Effector memory CD8-positive, alpha-beta T cell (primary cell): ENCODE measurements around the gene TM9SF3.

ENCODE experiments used
- ATAC-seq: fragments of 150-1000 bp; cut with Tn5 transposase; replicated peaks from 2 replicates; pipeline ENCODE4 v1.10.0; 2021; ENCODE audit warnings: mild to moderate bottlenecking, moderate library complexity
- DNase-seq, 3 experiments: peaks; one replicate each; pipeline ENCODE4 v3.0.0; 2021
- H3K27ac Mint-ChIP-seq, 2 donors: one replicate each; pipeline ENCODE4 v1.8.0; 2022; ENCODE audit warnings: mild to moderate bottlenecking in 2 of 2, mixed read lengths in 2 of 2, moderate library complexity in 2 of 2
- H3K27me3 Mint-ChIP-seq, 2 donors: one replicate each; pipeline ENCODE4 v1.8.0; 2022; ENCODE audit warnings: mixed read lengths in 2 of 2
- H3K36me3 Mint-ChIP-seq: one replicate; pipeline ENCODE4 v1.8.0; 2022; ENCODE audit warnings: mild to moderate bottlenecking, moderate library complexity, mixed read lengths; ENCODE audit not compliant: insufficient read depth
- H3K4me1 Mint-ChIP-seq, 2 donors: one replicate each; pipeline ENCODE4 v1.8.0; 2022; ENCODE audit warnings: low read depth in 2 of 2, mixed read lengths in 2 of 2
- H3K4me3 Mint-ChIP-seq, 2 donors: one replicate each; pipeline ENCODE4 v1.8.0; 2022; ENCODE audit warnings: mild to moderate bottlenecking in 2 of 2, mixed read lengths in 2 of 2, moderate library complexity in 2 of 2
- H3K9me3 Mint-ChIP-seq, 2 donors: one replicate each; pipeline ENCODE4 v1.8.0; 2022; ENCODE audit warnings: mixed read lengths in 2 of 2

TM9SF3 gene

DNA sequence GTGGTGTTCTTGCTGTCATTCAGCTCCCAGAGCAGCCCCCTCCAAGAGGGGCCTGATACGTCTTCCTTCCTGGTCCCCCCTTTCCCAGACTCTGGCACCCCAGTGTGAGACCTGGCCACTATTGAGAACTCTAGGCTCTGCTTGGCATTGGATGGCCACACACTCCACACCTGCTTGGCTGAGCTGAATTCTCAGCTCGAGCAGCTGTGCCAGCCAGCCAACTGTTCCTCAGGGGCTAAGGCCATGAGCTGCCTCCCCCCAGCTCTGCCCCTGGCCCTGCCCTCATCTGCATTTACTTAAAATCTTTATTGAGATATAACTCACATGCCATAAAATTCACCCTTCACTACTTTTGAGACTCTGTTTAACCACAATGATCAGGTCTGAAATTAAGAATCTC lies 79.8 kb downstream of the TM9SF3 start:
- Mint-ChIP-seq H3K4me1 (peaks cover under 1 to 2% of the 10 kb centered on the region in 2 donors), H3K4me3 (no peak overlapping the region), H3K27me3 (peaks cover 12 to 14% of the 10 kb centered on the region in 2 donors), H3K9me3 (no peaks in the 10 kb centered on the region), H3K27ac (no peak overlapping the region), H3K36me3 (no peaks in the 10 kb centered on the region)
- no peak for ATAC-seq
- no peak for DNase-seq

GRCh38 chr10:96505150-96506136 lies 81.4 kb downstream of the TM9SF3 start:
- H3K27ac Mint-ChIP-seq, result no peak overlapping the region
- ATAC-seq (no peak), DNase-seq (no peak)
- no peaks in the 10 kb centered on the region for H3K9me3 Mint-ChIP-seq
- H3K4me1 Mint-ChIP-seq, result no peaks in the 10 kb centered on the region
- H3K36me3 Mint-ChIP-seq, result no peaks in the 10 kb centered on the region
- H3K4me3 Mint-ChIP-seq, result no peak overlapping the region
- H3K27me3 Mint-ChIP-seq, result peaks cover 16% of the 10 kb centered on the region in 2 donors

DNA sequence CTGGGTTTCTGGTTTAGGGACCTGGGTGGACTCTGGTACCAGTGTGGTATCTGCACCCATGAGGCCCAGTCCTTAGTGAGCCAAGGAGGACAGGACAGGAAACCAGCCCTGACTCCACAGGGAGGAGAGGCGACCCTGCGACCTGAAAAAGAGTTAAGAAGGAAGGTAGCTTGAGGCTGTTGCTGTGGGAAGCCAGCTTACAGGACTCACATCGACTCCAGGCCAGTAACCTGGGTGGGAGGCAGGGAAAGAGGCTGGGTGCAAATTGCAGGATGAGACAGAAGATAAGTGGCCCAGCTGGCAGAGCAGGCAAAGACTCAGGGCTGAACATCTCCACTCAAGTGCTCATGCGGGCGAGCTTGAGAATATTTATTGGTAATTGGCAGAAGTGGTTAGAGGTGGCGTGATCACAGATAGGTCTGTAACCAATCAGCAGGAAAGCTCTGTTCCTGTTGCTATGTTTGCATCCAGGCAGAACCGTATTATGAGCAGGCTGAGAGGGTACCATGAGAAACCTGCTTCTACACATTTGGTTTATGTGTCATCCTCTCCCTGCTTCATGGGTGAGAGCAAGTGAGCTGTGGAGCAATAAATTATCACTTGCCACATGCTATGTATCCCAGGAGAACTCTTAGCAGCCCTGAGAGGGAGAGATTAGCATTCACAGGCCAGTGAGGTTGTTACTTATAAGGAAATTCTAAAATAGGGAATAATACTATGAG lies 84.1 kb downstream of the TM9SF3 start:
- Mint-ChIP-seq H3K27me3 (peaks cover 20 to 33% of the 10 kb centered on the region in 2 donors), H3K27ac (no peak overlapping the region), H3K4me1 (no peaks in the 10 kb centered on the region), H3K36me3 (no peaks in the 10 kb centered on the region), H3K4me3 (no peak overlapping the region), H3K9me3 (no peaks in the 10 kb centered on the region)
- DNase-seq, result no peak
- ATAC-seq, result no peak

DNA sequence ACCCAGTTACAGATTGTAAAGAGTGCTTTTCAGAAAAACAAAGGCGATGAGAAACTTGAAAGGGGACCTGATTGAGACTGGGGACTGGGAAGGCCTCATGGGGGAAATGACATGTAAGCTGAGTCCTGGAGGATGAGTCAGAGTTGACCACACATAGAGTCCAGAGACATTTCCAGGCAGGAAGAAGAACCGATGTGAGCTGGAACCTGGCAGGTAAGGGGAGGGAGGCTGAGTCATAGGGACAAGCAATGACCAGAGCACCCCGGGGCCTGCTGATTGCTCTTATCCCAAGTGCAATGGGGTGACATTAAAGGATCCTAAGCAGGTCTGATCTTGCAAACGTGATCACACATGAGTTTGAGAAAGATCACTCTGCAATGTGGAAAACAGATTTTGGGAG lies 84.8 kb downstream of the TM9SF3 start:
- peak overlapping the region in 1 of 2 donors; percentile 5 for H3K27ac Mint-ChIP-seq
- ATAC-seq, result no peak

DNA sequence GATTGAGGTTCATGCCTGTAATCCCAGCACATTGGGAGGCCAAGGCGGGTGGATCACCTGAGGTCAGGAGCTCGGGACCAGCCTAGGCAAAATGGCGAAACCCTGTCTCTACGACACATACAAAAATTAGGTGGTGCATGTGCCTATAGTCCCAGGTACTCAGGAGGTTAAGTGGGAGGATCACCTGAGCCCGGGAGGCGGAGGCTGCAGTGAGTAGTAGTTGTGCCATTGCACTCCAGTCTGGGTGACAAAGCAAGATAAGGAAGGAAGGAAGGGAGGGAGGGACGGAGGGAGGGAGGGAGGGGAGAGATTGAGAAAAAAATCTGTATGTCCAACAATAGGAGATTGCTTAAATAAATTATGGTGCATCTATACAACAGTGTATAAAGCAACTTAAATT lies 86.3 kb downstream of the TM9SF3 start:
- peaks cover 29 to 55% of the 10 kb centered on the region in 2 donors for H3K27me3 Mint-ChIP-seq
- no peaks in the 10 kb centered on the region for H3K36me3 Mint-ChIP-seq
- no peaks in the 10 kb centered on the region for H3K9me3 Mint-ChIP-seq
- ATAC-seq (no peak), DNase-seq (no peak)
- no peak overlapping the region for H3K4me3 Mint-ChIP-seq
- no peak overlapping the region for H3K27ac Mint-ChIP-seq
- no peaks in the 10 kb centered on the region for H3K4me1 Mint-ChIP-seq

More for the DNA sequence above, 84.8 kb downstream of the TM9SF3 start:
- no peak overlapping the region for H3K4me3 Mint-ChIP-seq
- H3K36me3 Mint-ChIP-seq, result no peaks in the 10 kb centered on the region
- no peaks in the 10 kb centered on the region for H3K4me1 Mint-ChIP-seq
- no peak for DNase-seq
- H3K9me3 Mint-ChIP-seq, result no peaks in the 10 kb centered on the region
- H3K27me3 Mint-ChIP-seq, result peaks cover 25 to 40% of the 10 kb centered on the region in 2 donors

GRCh38 chr10:96500050-96500449 lies 86.8 kb downstream of the TM9SF3 start:
- H3K36me3 Mint-ChIP-seq, result no peaks in the 10 kb centered on the region
- no peaks in the 10 kb centered on the region for H3K4me1 Mint-ChIP-seq
- no peak overlapping the region for H3K4me3 Mint-ChIP-seq
- H3K27ac Mint-ChIP-seq, result no peak overlapping the region
- ATAC-seq (no peak), DNase-seq (no peak)
- no peaks in the 10 kb centered on the region for H3K9me3 Mint-ChIP-seq
- peaks cover 32 to 60% of the 10 kb centered on the region in 2 donors for H3K27me3 Mint-ChIP-seq

DNA sequence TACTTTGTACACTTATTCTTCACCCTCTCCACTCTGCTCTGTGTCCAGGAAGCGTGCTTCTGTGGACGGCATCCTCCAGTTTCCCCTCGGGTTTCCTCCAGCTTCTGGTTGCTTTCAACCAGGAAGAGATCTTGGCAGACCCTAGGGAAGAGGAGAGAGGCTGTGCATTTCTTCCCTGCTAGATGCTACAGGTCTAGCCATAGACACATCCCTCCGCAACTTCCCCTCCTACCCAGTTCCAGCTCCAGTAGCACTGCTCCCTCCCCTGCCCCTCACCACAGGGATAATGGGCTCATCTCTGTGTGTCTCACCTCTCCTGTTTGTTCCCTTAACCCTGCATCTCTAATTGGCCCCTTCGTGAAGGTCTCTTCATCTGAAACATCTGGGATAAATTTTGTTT lies 89.4 kb downstream of the TM9SF3 start:
- H3K27ac Mint-ChIP-seq, result no peak overlapping the region
- ATAC-seq (no peak), DNase-seq (no peak)
- H3K36me3 Mint-ChIP-seq, result no peaks in the 10 kb centered on the region
- no peak overlapping the region for H3K4me3 Mint-ChIP-seq
- no peaks in the 10 kb centered on the region for H3K9me3 Mint-ChIP-seq
- peaks cover 46 to 86% of the 10 kb centered on the region in 2 donors for H3K27me3 Mint-ChIP-seq
- no peaks in the 10 kb centered on the region for H3K4me1 Mint-ChIP-seq

GRCh38 chr10:96496281-96496925 lies 90.4 kb downstream of the TM9SF3 start:
- Mint-ChIP-seq H3K9me3 (no peaks in the 10 kb centered on the region), H3K27ac (no peak overlapping the region), H3K36me3 (no peaks in the 10 kb centered on the region), H3K4me3 (no peak overlapping the region), H3K4me1 (no peaks in the 10 kb centered on the region), H3K27me3 (peaks cover 45 to 87% of the 10 kb centered on the region in 2 donors)
- ATAC-seq (no peak), DNase-seq (no peak)

- Mint-ChIP-seq H3K4me1 (no peaks in the 10 kb centered on the region), H3K4me3 (no peak overlapping the region), H3K27ac (no peak overlapping the region), H3K27me3 (peaks cover 41 to 89% of the 10 kb centered on the region in 2 donors), H3K36me3 (no peaks in the 10 kb centered on the region), H3K9me3 (no peaks in the 10 kb centered on the region)
- DNase-seq, result no peak
- ATAC-seq, result no peak
These were observed 91.3 kb downstream of the TM9SF3 start for GRCh38 chr10:96495544-96495943.

DNA sequence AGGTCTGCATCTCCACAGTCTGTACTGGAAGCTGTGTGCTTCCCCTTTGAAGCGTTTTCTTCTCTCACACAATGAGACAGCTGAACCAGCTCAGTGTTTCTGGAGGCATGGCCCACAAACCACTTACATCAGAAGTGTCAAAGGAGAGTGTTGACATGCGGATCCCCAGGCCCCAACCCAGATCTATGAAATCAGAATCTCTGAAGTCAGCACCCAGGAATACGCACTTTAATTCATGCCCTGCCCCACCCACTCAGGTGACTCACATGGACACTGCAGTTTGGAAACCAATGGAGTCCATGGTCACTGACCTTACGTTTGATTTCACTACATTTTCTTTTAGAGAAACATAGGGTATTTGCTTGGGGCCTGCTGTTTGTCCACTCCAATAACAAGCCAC lies 92.1 kb downstream of the TM9SF3 start:
- Mint-ChIP-seq H3K4me1 (no peaks in the 10 kb centered on the region), H3K4me3 (no peak overlapping the region), H3K36me3 (no peaks in the 10 kb centered on the region), H3K9me3 (no peaks in the 10 kb centered on the region), H3K27me3 (peaks cover 41 to 91% of the 10 kb centered on the region in 2 donors), H3K27ac (no peak overlapping the region)
- ATAC-seq, result no peak
- no peak for DNase-seq

DNA sequence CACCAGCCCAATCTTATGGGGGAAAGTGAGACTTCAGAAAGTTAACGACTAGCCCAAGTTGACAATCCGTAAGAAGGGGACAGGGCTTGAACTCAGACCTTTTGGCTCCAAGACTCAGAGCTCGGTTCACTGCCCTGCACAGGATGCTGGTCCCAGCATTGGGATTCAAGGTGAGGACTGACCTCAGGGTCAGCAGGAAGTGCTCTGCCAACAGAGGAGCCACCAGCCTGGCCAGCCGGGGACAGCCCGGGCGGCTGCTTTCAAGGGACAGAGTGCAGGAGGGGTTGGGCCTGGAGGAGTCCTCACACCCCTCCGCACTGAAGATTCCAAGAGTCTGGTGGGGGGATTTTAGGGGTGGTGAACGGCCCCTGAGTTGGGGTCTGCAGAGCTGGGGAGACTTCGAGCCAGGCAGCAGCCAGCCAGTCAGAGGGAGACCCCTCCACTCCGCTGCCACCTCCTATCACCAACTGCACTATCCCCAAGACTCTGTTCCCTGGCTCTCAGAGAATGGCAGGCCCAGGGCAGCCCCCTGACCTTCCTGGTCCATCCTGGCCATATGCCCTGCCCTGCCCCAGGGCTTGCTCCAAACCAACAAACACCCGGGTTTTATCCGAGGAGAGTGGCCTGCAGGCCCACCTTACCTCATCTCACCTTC lies 92.8 kb downstream of the TM9SF3 start:
- Mint-ChIP-seq H3K9me3 (no peaks in the 10 kb centered on the region), H3K27ac (no peak overlapping the region), H3K4me3 (no peak overlapping the region), H3K36me3 (no peaks in the 10 kb centered on the region), H3K27me3 (peaks cover 45 to 87% of the 10 kb centered on the region in 2 donors), H3K4me1 (no peaks in the 10 kb centered on the region)
- DNase-seq (no peak), ATAC-seq (no peak)

DNA sequence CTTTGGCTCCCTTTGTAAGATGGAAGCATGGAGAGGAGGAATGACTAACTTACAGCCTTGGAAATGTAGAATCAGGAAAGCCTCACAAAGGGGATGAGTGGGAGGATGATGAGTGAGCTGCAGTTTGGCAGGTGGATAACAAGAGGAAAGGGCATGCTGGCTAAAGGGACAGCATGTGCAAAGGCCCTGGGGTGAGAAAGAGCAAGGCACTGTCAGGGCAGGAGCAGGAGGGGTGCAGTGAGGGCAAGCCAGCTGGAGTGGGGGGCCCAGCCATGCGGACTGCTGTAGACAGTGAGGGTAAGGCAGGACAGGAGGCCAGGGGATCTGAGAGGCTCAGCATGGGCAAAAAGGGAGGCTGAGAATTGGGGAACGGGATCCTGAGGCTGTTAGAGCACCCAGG lies 93.6 kb downstream of the TM9SF3 start:
- DNase-seq, result no peak
- Mint-ChIP-seq H3K4me3 (no peak overlapping the region), H3K36me3 (no peaks in the 10 kb centered on the region), H3K9me3 (no peaks in the 10 kb centered on the region), H3K27ac (no peak overlapping the region), H3K4me1 (no peaks in the 10 kb centered on the region), H3K27me3 (peaks cover 52 to 87% of the 10 kb centered on the region in 2 donors)
- no peak for ATAC-seq

DNA sequence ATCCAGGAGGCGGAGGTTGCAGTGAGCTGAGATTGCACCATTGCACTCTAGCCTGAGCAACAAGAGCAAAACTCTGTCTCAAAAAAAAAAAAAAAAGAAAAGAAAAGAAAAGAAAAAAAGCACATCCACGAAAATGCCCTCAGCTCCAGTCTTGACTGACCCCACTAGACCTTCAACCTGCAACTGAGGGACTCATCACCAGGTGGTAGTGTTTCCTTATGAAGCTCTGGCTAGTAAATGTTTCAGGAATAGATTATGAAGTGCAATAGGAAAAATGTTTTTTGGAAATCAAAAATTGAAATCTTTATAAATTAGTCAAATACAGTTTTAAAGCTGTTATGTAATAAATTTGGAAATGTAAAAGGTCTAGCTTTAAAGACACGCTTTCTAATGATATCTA lies 95.5 kb downstream of the TM9SF3 start:
- Mint-ChIP-seq H3K27me3 (peaks cover 61 to 87% of the 10 kb centered on the region in 2 donors), H3K36me3 (no peaks in the 10 kb centered on the region), H3K4me3 (no peak overlapping the region), H3K9me3 (no peaks in the 10 kb centered on the region), H3K4me1 (no peaks in the 10 kb centered on the region), H3K27ac (peak overlapping the region in 1 of 2 donors; percentile 56)
- no peak for ATAC-seq
- DNase-seq, result no peak
